Skeletal muscle cell (primary cell): ENCODE measurements around the gene DOCK1.
A peak's percentile ranks its signal among the peaks of the same experiment; 100 is the strongest.

ENCODE experiments used
- DNase-seq: peaks from one replicate; pipeline ENCODE4 v3.0.0-alpha.2; 2010; ENCODE audit warnings: low read depth
- H3K4me3 ChIP-seq: 2 replicates; pipeline ENCODE4 v1.5.1; 2011; ENCODE audit warnings: low read depth, mild to moderate bottlenecking, control low read depth, low read length, moderate library complexity

Gene DOCK1

DNA sequence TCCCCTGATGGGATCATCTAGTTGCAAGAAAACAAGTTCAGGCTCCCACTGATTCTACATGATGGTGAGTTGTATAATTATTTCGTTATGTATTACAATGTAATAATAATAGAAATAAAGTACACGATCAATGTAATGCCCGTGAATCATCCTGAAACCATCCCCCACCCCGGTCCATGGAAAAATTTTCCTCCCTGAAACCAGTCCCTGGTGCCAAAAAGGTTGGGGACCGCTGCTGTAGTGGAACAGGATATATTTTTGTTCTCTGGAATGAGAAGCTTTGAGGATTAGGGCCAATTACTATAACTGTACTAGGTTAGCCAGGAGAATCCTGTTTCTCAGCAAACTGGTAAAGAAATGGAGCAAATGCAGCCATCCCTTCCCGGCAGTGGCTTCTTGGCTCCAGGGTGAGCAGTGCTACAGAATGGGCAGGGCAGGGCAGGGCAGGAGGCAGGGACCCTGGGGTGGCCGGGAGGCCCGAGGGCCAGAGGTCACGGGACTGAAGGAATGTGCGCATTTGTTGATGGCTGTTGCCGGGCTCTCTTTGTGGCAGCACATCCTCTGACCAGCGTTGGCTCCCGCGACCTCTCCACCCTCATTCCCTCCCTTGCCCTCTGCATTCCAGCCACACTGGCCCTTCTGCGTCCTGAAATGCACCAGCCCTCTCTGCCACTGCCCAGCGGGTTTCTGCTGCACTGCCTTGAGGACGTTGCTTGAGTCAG is 481.5 kb downstream of the DOCK1 start:
- H3K4me3 ChIP-seq: no peak overlapping the region
- no peak for DNase-seq

DNA sequence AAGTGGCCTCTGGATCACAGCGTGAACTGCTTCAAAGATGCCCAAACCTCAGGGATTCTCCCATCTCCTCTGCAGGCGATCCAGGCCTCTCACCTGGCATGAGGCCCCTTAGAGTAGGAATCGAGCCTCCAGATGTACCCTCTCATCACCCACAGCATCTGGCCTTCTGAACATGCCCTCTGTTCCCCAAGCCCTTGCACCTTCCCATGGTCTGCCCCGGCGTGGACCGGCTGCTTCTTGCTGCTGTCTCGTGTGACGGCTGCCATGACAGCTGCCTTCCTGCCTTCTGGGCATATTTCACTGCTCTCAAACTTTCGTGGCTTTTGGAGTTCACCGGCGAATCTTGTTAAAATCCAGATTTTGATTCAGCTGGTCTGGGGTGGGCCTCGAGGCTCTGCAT is 486.6 kb downstream of the DOCK1 start:
- no peak for DNase-seq
- H3K4me3 ChIP-seq: no peak overlapping the region

DNA sequence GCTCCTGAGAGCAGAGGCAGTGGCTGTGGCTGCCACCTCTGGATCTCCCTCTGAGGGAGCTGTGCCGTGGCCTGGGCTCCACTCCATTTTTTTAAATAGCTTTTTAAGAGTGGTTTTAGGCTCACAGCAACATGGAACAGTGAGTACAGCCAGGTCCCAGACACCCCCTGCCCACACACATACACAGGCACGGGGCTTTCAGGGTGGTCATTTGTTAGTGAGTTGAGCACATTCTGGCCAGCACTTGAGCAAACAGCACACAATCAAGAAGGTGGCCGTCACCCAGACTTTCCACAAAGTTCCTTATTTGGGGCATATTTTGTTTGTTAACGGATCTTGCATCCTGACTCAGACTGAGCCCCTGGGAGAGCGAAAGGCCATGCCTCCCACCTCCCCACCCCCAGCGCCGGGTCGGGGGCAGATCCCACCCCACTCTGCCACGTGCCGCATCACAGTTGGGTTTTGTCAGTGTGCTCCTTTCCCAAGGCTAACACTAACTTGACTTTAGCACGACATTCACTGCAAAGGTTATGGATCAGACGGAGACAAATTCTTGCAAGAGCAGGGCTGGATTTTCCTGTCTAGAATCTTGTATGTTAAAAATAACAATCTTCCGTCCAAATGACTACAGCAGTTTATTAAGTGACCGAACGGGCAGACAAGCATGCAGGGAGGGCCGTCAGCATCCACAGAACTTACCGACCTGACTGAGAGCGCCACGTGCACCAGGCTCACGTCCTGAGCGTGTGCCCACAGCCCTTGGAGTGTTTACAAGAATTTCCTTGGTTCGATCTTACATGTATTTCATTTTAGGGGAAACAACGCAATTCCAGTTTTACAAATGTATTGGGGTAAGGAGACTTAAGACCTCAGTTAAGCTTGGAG is 487.4 kb downstream of the DOCK1 start:
- H3K4me3 ChIP-seq: no peak overlapping the region
- DNase-seq: no peak

DNA sequence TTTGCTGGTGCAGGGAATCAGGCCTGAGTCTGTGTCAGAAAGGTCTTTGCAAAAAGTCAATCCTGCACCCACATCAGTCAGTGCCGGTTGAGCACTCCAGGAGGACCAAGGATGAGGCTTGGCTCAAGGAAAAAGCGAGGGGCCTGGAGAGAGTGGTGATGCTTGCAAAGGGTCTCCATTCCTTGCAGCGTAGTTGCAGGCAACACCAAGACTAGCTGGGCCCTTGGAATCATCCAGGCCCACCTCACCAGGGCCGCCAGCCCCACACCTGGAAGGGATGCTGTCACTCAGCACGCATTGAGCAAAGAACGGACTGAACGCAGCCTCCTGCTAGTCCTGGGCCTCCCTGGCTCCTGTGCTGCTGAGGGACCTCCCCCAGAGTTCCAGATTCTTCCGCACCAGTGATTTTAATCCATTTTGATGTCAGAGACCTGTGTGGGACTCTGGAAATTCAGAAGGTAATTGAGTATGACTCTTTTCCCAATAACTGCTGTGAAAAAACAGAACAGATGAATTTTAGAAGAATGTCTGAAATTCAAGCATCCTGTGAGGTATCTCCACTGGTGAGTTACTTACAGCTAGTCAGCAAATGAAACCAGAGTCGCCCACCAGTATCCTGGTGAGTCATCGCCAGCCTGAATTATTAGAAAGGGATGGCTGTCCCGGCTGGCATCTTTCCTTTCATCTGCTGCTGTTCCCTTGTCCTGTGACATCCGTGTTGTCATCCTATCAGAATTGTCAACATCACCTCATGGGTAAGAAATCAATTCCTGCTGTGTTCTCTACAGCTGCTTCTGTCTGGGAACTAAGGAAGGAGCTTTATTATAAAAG is 493.1 kb downstream of the DOCK1 start:
- no peak overlapping the region for H3K4me3 ChIP-seq
- peak; percentile 33 for DNase-seq

DNA sequence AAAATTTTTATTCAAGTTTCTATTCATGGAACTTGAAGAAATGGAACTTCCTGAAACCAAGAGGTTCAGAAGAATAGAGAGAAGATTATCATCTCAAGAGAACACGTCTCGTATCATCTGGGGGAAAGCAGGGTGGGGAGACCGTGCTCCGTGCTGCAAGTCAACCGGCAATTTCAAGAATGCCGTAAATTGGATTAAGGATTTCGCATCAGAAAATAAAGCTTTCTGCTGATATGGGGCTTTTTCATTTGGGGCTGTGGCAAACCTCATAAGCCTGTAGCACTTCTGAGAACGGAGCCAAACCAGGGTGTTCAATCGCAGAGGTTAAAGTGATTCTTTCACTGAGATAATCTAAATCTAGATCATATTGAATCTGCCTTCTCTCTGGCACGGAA is 493.7 kb downstream of the DOCK1 start:
- H3K4me3 ChIP-seq: no peak overlapping the region
- DNase-seq: no peak

DNA sequence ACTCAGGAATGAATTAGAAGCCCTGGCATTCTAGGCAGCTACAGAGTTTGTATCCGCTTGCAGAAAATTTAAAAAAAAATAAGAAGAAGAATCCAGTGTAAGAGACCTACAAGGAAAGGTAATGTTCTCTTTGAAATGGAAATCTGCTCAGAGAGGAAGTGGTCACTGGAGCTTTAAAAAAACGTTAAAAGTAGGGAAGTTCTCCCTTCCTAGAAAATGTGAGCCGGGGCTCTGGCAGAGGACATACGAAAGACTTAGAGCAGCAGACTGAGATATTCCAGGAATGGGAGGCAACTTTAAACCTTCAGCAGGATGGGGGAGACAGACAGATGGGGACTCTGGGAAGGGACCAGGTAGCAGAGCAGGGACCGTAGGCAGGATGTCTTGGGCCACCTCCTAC is 494.4 kb downstream of the DOCK1 start:
- no peak for DNase-seq
- H3K4me3 ChIP-seq: no peak overlapping the region

DNA sequence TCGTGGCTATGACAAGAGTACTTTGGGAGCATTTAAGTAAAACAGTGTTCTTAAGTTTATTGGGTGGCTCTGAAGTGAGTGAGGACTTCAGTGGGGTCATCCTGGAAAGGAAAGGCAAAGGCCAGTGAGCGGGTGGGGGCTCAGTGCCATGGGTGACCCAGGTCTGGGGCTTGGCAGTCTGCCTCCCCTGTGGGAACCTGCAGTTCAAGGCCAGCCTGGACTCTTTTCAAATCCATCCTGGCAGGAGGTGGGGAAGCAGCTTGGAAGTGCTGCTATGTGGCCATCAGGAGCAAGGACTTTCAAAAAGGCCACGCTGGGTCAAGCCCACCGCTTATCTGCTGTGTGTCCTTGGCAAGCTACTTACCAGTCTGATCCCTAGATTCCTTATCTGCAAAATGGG is 495.0 kb downstream of the DOCK1 start:
- no peak for DNase-seq
- no peak overlapping the region for H3K4me3 ChIP-seq

DNA sequence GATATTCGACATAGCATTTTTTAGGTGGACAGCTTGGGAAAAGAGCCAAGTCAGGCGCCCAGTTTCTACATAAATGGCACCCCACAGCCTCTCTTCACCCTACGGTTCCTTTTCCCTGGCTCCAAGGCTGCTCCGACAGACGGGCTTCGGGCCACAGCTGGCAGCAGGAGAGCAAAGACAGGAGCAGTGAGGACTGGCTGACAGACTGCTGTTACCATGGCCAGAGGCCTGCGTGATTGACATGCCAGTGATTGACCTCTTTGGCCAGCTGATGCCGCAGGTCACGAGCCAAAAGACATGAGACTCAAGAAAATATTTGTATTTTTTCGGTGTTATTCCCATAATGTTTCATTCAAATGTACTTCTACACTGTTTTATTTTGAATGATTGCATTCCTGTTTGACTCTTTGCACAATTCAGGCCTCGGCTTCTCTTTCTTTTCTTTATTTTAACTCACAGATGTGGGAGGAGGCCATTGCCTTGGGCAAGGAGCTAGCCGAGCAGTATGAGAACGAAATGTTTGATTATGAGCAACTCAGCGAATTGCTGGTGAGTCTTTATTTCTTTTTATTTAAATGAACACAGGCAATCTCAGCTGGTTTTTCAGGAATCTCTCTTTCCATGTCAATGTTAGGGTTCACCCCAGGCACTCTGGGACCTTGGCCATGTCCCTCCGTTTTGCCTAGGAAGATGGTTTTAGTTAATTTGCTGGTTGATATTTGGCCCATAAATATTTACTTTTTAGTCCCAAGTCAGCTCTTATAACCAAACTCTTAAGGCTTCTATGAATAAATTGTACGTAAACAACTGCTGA is 497.6 kb downstream of the DOCK1 start:
- no peak overlapping the region for H3K4me3 ChIP-seq
- DNase-seq: no peak

DNA sequence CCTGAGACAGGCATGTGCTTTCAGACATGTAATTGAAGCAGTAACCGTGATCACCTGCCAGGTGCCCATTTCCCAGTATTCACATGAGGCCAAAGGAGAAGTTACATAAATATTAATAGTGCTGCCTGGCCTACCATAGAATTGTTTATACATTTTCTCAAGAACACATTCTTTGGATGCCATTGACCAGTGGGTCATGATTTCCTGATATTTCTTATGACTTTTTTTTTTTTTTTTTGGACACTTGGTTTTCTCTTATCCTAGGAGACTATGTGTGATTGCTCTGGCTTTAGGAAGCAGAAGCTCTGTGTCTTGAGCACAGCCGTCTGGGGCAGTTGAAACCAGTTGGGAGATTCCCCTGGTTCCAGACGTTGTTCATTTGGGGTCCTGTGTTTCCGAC is 500.0 kb downstream of the DOCK1 start:
- no peak overlapping the region for H3K4me3 ChIP-seq
- no peak for DNase-seq

DNA sequence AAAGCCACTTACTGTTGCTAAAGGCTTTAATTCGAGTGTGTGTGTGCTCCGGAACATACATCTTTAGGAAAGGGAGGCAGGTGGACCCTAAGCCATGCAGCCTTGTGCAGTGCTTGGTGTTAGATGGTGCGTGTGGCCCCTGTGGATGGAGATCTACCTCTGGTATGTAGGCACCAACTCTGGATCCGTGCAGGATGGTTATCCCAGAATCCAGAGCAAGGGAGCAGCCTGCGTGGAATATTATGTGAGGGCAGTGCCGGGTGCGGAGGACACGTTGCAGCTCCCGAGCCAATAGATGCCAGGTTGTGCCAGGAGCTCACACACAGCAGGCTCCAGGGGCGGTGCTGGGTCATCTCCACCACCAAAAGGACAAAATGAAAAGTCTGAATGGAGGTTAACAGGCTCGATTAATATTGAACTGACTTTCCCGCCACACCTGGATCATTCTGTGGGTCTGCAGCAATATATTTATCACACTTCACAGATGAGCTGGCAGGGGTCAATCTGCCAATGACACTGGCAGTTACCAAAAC is 500.9 kb downstream of the DOCK1 start:
- no peak for DNase-seq
- H3K4me3 ChIP-seq: no peak overlapping the region

DNA sequence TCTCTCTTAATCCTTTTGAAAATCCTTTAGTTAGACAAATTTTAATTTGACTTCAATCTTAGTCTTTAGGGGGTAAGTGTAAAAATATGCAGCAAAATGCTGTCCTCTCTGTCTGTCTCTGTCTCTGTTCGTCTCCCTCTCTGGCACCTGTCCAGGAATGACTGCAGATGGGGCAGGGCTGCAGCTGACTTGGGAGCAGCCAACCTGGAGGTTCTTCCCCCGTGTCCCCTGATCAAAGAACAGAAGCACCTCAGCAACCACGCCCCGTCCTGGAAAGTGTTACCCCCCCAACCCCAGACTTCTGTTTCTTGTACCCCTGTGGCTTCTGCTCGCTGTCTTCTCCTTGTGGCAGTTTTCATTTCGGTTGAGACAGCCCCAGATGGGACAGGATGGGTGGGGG is 502.3 kb downstream of the DOCK1 start:
- no peak for DNase-seq
- H3K4me3 ChIP-seq: no peak overlapping the region

DNA sequence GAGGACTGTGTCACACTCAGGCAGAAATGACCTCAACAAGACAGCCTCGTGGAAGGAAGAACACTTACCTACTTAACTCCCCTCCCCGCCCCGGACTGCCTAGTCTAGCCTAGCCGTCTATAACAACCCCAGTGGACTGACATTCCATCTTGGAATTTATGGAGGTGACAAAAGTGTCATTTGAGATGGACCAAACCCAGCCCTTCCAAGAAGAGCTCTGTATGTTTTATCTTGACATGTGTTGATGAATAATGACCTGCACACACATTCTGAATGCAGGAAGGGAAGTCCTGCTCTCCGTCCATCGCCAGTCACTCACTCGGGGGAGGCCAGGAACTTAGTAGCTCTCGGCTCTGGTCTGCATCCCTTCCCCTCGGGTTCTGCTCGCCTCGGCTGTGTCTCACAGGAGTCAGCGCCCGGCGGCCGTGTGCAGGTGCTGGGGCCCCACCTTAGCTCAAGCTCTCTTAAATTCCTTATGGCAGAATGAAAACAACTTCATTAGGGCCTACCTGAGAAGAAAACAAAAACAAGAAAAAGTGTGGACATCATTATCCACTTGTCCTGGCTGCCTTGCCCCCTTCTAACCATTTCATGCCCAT is 503.0 kb downstream of the DOCK1 start:
- DNase-seq: no peak
- H3K4me3 ChIP-seq: no peak overlapping the region

DNA sequence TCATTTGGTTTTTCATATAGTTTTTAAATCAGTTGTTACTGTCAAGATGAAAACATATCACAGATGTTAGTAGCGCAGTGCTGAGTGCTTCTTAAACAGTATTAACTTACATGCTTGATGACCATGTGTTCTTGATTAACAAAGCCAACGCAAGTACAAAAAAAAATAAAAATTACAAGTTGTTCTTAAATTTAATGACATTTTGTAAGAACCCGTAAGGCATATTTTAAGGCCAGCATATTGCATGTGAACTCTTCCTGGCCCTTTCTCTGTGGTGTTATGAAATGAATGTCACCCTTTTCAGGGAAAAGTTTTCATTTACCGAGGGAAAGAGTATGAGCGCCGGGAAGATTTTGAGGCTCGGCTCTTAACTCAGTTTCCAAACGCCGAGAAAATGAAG is 503.5 kb downstream of the DOCK1 start:
- DNase-seq: no peak
- no peak overlapping the region for H3K4me3 ChIP-seq

DNA sequence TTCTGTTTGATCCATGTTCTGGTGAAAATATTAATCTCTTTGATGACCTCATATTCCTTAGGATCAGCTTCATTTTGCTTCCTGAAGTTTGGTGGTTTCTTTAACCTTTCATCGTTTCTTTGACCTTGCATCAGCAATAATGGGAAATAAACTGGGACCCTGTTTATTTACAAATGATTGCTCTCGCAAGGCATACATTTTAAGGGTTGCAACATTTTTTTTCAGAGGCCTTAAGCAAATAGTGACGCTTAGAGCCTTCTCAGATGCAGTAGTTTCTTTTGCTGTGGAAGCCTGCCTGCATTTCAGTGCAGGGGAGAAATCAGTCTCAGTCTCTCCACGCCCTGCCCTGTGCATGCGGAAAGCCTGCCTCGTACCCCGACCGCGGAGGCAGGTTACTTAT is 504.8 kb downstream of the DOCK1 start:
- H3K4me3 ChIP-seq: no peak overlapping the region
- DNase-seq: no peak

DNA sequence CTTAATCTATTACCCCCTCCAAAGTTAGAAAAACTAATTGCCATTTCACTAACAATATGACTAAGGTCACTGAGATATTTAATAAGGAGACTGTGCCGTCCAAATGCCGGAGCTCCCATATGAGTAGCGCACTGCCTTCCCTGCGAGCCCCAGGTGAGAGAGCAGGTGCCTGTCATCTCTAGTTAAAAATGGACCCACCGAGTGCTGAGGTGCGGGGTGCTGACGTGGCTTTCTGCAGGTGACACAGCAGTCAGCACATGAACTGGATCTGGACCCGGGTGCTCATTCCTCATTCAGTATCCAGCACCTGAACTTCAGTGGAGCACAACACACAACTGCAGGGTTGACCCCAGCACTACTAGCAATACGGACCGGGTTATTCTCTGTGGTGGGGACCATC is 505.8 kb downstream of the DOCK1 start:
- DNase-seq: no peak
- H3K4me3 ChIP-seq: no peak overlapping the region

DNA sequence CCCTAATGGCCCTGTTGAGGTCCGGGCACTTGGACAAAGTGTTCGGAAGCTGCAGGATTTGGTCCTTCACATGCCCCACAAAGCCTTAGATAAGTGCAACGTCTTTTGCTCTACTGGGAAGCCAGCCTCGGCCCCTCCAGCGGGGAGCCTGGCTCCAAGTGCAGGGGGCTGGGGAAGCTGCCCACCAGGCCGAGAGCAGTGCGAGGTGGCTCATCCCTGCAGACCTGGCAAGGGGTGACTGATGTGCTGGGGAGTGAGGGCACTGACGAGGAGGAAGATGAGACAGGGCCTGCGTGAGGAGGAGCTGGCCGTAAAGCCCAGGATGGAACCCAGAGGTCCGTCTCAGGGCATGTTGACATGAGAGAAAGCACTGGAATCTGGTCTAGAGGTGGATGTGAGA is 508.1 kb downstream of the DOCK1 start:
- no peak for DNase-seq

DNA sequence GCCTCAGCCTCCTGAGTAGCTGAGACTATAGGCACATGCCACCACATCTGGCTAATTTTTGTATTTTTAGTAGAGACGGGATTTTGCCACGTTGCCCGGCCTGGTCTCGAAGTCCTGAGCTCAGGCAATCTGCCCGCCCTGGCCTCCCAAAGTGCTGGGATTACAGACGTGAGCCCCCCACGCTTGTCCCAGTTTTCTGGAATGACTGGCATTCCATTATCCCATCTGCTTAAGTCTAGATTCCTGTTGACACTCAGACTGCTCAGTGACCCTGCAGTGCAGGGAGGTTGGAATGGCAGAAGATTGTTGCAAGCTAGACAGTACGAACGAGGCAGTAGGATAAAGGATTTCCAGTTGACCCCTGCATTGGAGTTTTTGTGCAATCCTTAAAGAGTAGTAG is 508.8 kb downstream of the DOCK1 start:
- no peak overlapping the region for H3K4me3 ChIP-seq
- DNase-seq: no peak

More for the DNA sequence above, 508.1 kb downstream of the DOCK1 start:
- H3K4me3 ChIP-seq: no peak overlapping the region

DNA sequence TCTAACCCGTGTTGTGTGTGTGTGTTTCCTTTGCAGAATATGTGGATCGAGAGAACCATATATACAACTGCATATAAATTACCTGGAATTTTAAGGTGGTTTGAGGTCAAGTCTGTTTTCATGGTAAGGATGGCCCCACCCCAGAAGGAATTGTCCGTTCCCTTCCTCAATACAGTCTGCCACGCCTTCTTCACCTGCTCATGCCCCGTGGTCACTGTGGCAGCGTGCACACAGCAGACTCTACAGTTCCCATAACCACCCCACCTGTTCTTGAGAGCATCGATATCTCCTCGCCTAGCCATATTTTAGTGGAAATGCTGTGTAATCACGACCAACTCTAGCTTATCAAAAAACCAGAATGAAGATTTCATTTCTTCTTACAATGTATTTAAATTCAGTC is 509.9 kb downstream of the DOCK1 start:
- H3K4me3 ChIP-seq: no peak overlapping the region
- DNase-seq: no peak
